GM23338 (cell line): ENCODE data around the gene ADAMTS19. TPM values are rescaled to one million over a fixed set of nuclear protein-coding genes. Genes with fewer than 3 reads are reported as not detected.
A peak's percentile ranks its signal among the peaks of the same experiment; 100 is the strongest.
"Not testable (repeated sequence)": the region's sequence is repeated elsewhere in the genome, so short reads cannot be mapped to it uniquely, and the experiment has no call there.

Source experiments
- ATAC-seq: fragments of 200-7000 bp; cut with Tn5 transposase; 3 replicates; pipeline ENCODE4 v1.9.1; 2020
- DNase-seq: peaks from one replicate; pipeline ENCODE4 v3.0.0-alpha.2; 2015; ENCODE audit warnings: low spot score
- H2AFZ ChIP-seq: fragments of 200-600 bp; sonication (generic); 2 replicates; pipeline ENCODE4 v1.8.0; 2016; ENCODE audit warnings: antibody characterized with exemption, mild to moderate bottlenecking, moderate library complexity
- H3F3A ChIP-seq: fragments of 200-600 bp; sonication (generic); replicated peaks from 2 replicates; pipeline ENCODE4 v1.8.0; 2017; ENCODE audit warnings: antibody characterized with exemption, mixed run types, low read depth
- H3K27ac ChIP-seq: fragments of 200-600 bp; sonication (generic); 2 replicates; pipeline ENCODE4 v1.6.1; 2016; ENCODE audit warnings: low read depth
- H3K27me3 ChIP-seq: fragments of 200-600 bp; sonication (generic); 2 replicates; pipeline ENCODE4 v1.8.0; 2016; ENCODE audit warnings: mild to moderate bottlenecking, mixed run types, moderate library complexity; ENCODE audit not compliant: insufficient read depth
- H3K36me3 ChIP-seq: fragments of 200-600 bp; sonication (generic); 2 replicates; pipeline ENCODE4 v1.8.0; 2016; ENCODE audit warnings: mild to moderate bottlenecking; ENCODE audit not compliant: insufficient read depth
- H3K4me1 ChIP-seq: fragments of 200-600 bp; sonication (generic); 2 replicates; pipeline ENCODE4 v1.8.0; 2016; ENCODE audit warnings: mild to moderate bottlenecking, moderate library complexity; ENCODE audit not compliant: insufficient read depth
- H3K4me2 ChIP-seq: fragments of 200-600 bp; sonication (generic); 2 replicates; pipeline ENCODE4 v1.7.1; 2017; ENCODE audit warnings: mixed run types
- H3K4me3 ChIP-seq: fragments of 200-600 bp; sonication (generic); 2 replicates; pipeline ENCODE4 v1.6.1; 2016; ENCODE audit warnings: mixed run types
- H3K79me2 ChIP-seq: fragments of 200-600 bp; sonication (generic); replicated peaks from 2 replicates; pipeline ENCODE4 v1.8.0; 2017; ENCODE audit warnings: mild to moderate bottlenecking; ENCODE audit not compliant: insufficient read depth
- H3K9me2 ChIP-seq: fragments of 200-600 bp; sonication (generic); 2 replicates; pipeline ENCODE4 v1.8.0; 2017; ENCODE audit not compliant: insufficient read depth
- H4K20me1 ChIP-seq: fragments of 200-600 bp; sonication (generic); replicated peaks from 2 replicates; pipeline ENCODE4 v1.8.0; 2017; ENCODE audit warnings: mild to moderate bottlenecking; ENCODE audit not compliant: insufficient read depth
- H3K27ac Mint-ChIP-seq: 2 replicates; pipeline ENCODE4 v1.8.0; 2020; ENCODE audit warnings: inconsistent platforms, mild to moderate bottlenecking, moderate library complexity, mixed read lengths
- H3K27me3 Mint-ChIP-seq: 3 replicates; pipeline ENCODE4 v1.8.0; 2022; ENCODE audit warnings: low read depth, mild to moderate bottlenecking, moderate library complexity, mixed read lengths, inconsistent platforms; ENCODE audit not compliant: insufficient read depth, poor library complexity
- H3K36me3 Mint-ChIP-seq: 3 replicates; pipeline ENCODE4 v1.8.0; 2021; ENCODE audit warnings: low read depth, mild to moderate bottlenecking, inconsistent platforms, moderate library complexity, mixed read lengths
- H3K4me1 Mint-ChIP-seq: 3 replicates; pipeline ENCODE4 v1.8.0; 2020; ENCODE audit warnings: mild to moderate bottlenecking, inconsistent platforms, mixed read lengths
- H3K4me3 Mint-ChIP-seq: 3 replicates; pipeline ENCODE4 v1.8.0; 2021; ENCODE audit warnings: moderate library complexity, mild to moderate bottlenecking, inconsistent platforms, mixed read lengths
- H3K9me3 Mint-ChIP-seq: 3 replicates; pipeline ENCODE4 v1.8.0; 2020; ENCODE audit warnings: moderate library complexity, mild to moderate bottlenecking, inconsistent platforms, mixed read lengths
- CREB1 ChIP-seq: fragments of 250-450 bp; sonication (Bioruptor Pico); IDR thresholded peaks from 2 replicates; pipeline ENCODE4 v1.5.0; 2020; ENCODE audit warnings: low read depth, mild to moderate bottlenecking, moderate library complexity
- ETS1 ChIP-seq: IDR thresholded peaks from 2 replicates; pipeline ENCODE4 v1.6.1; 2016; ENCODE audit warnings: antibody characterized with exemption
- EZH2 ChIP-seq: fragments of 200-600 bp; sonication (generic); IDR thresholded peaks from one replicate; pipeline ENCODE4 v1.8.0; 2017; ENCODE audit warnings: antibody characterized with exemption, mild to moderate bottlenecking, low read depth; ENCODE audit not compliant: unreplicated experiment
- EZH2phosphoT487 ChIP-seq: fragments of 200-600 bp; sonication (generic); IDR thresholded peaks from one replicate; pipeline ENCODE4 v1.8.1; 2018; ENCODE audit warnings: antibody characterized with exemption; ENCODE audit not compliant: unreplicated experiment
- NANOG ChIP-seq: IDR thresholded peaks from 2 replicates; pipeline ENCODE4 v1.6.1; 2016; ENCODE audit warnings: antibody characterized with exemption, borderline replicate concordance
- POLR2AphosphoS5 ChIP-seq: IDR thresholded peaks from 2 replicates; pipeline ENCODE4 v1.6.1; 2016; ENCODE audit warnings: antibody characterized with exemption, low read depth
- STAT1 ChIP-seq: IDR thresholded peaks from one replicate; pipeline ENCODE4 v1.6.1; 2016; ENCODE audit warnings: antibody characterized with exemption; ENCODE audit not compliant: unreplicated experiment
- polyA plus RNA-seq: library from polyadenylated mRNA; unstranded; fragments of >200 nt; fragmentation: Nextera tagmentation; extraction: Ambion mirVana; gene quantifications from 2 replicates; pipeline ENCODE4 v1.2.1, GENCODE V29; 2016
- total RNA-seq: library from RNA; depleted of rRNA; stranded (reverse); fragments of >200 nt; shearing (Covaris generic); gene quantifications from 2 replicates; pipeline ENCODE4 v1.2.3, GENCODE V29; 2014
- TF ChIP-seq, protein P1 (sequence below): fragments of 250-450 bp; sonication (Bioruptor Pico); IDR thresholded peaks from 2 replicates; pipeline ENCODE4 v1.5.0; 2020; ENCODE audit warnings: mild to moderate bottlenecking, moderate library complexity
- TF ChIP-seq, protein P2 (sequence below): IDR thresholded peaks from one replicate; pipeline ENCODE4 v1.6.1; 2018; ENCODE audit warnings: antibody characterized with exemption; ENCODE audit not compliant: unreplicated experiment

Gene ADAMTS19
- total and polyA plus RNA-seq, 2 experiments from 2014 or later, result 6.0 to 27.4 TPM

DNA sequence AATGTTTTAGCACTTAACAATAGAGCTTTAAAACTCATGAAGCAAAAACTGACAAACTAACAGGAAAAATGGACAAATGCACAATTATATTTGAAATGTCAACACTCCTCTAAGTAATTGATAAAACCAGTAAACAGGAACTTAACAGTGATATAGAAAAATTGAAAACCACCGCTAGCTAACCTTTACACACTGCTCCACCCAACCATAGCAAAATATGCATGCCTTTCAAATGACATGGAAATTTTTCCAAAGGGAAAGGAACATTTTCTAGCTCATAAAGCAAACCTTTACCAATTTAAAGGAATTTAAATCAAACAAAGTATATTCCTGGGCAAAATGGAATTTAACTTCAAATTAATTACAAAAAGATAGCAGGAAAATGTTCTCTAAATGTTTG lies 109.2 kb downstream of the ADAMTS19 start (continued):
- TF ChIP-seq, protein P1, sequence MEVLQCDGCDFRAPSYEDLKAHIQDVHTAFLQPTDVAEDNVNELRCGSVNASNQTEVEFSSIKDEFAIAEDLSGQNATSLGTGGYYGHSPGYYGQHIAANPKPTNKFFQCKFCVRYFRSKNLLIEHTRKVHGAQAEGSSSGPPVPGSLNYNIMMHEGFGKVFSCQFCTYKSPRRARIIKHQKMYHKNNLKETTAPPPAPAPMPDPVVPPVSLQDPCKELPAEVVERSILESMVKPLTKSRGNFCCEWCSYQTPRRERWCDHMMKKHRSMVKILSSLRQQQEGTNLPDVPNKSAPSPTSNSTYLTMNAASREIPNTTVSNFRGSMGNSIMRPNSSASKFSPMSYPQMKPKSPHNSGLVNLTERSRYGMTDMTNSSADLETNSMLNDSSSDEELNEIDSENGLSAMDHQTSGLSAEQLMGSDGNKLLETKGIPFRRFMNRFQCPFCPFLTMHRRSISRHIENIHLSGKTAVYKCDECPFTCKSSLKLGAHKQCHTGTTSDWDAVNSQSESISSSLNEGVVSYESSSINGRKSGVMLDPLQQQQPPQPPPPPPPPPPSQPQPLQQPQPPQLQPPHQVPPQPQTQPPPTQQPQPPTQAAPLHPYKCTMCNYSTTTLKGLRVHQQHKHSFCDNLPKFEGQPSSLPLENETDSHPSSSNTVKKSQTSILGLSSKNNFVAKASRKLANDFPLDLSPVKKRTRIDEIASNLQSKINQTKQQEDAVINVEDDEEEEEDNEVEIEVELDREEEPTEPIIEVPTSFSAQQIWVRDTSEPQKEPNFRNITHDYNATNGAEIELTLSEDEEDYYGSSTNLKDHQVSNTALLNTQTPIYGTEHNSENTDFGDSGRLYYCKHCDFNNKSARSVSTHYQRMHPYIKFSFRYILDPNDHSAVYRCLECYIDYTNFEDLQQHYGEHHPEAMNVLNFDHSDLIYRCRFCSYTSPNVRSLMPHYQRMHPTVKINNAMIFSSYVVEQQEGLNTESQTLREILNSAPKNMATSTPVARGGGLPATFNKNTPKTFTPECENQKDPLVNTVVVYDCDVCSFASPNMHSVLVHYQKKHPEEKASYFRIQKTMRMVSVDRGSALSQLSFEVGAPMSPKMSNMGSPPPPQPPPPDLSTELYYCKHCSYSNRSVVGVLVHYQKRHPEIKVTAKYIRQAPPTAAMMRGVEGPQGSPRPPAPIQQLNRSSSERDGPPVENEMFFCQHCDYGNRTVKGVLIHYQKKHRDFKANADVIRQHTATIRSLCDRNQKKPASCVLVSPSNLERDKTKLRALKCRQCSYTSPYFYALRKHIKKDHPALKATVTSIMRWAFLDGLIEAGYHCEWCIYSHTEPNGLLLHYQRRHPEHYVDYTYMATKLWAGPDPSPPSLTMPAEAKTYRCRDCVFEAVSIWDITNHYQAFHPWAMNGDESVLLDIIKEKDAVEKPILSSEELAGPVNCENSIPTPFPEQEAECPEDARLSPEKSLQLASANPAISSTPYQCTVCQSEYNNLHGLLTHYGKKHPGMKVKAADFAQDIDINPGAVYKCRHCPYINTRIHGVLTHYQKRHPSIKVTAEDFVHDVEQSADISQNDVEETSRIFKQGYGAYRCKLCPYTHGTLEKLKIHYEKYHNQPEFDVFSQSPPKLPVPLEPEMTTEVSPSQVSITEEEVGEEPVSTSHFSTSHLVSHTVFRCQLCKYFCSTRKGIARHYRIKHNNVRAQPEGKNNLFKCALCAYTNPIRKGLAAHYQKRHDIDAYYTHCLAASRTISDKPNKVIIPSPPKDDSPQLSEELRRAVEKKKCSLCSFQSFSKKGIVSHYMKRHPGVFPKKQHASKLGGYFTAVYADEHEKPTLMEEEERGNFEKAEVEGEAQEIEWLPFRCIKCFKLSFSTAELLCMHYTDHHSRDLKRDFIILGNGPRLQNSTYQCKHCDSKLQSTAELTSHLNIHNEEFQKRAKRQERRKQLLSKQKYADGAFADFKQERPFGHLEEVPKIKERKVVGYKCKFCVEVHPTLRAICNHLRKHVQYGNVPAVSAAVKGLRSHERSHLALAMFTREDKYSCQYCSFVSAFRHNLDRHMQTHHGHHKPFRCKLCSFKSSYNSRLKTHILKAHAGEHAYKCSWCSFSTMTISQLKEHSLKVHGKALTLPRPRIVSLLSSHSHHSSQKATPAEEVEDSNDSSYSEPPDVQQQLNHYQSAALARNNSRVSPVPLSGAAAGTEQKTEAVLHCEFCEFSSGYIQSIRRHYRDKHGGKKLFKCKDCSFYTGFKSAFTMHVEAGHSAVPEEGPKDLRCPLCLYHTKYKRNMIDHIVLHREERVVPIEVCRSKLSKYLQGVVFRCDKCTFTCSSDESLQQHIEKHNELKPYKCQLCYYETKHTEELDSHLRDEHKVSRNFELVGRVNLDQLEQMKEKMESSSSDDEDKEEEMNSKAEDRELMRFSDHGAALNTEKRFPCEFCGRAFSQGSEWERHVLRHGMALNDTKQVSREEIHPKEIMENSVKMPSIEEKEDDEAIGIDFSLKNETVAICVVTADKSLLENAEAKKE (CRISPR knock-in tag), result no peak
- TF ChIP-seq EZH2 (no peak), CREB1 (CRISPR knock-in tag) (no peak)
- TF ChIP-seq, protein P2, sequence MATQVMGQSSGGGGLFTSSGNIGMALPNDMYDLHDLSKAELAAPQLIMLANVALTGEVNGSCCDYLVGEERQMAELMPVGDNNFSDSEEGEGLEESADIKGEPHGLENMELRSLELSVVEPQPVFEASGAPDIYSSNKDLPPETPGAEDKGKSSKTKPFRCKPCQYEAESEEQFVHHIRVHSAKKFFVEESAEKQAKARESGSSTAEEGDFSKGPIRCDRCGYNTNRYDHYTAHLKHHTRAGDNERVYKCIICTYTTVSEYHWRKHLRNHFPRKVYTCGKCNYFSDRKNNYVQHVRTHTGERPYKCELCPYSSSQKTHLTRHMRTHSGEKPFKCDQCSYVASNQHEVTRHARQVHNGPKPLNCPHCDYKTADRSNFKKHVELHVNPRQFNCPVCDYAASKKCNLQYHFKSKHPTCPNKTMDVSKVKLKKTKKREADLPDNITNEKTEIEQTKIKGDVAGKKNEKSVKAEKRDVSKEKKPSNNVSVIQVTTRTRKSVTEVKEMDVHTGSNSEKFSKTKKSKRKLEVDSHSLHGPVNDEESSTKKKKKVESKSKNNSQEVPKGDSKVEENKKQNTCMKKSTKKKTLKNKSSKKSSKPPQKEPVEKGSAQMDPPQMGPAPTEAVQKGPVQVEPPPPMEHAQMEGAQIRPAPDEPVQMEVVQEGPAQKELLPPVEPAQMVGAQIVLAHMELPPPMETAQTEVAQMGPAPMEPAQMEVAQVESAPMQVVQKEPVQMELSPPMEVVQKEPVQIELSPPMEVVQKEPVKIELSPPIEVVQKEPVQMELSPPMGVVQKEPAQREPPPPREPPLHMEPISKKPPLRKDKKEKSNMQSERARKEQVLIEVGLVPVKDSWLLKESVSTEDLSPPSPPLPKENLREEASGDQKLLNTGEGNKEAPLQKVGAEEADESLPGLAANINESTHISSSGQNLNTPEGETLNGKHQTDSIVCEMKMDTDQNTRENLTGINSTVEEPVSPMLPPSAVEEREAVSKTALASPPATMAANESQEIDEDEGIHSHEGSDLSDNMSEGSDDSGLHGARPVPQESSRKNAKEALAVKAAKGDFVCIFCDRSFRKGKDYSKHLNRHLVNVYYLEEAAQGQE, result no peak

- ATAC-seq, result no peak
- no peak for DNase-seq
- no peak overlapping the region for H3K4me3 Mint-ChIP-seq
Measured at GRCh38 chr5:129572060-129572459, 112.0 kb downstream of the ADAMTS19 start.

GRCh38 chr5:129584496-129584895 lies 124.4 kb downstream of the ADAMTS19 start:
- not testable (repeated sequence) for H3F3A ChIP-seq, H3K4me1 ChIP-seq, H3K9me3 Mint-ChIP-seq, H3K9me2 ChIP-seq, H3K4me3 ChIP-seq, H2AFZ ChIP-seq, H3K27me3 ChIP-seq, H3K27ac Mint-ChIP-seq, H3K4me1 Mint-ChIP-seq, H3K27me3 Mint-ChIP-seq, H3K79me2 ChIP-seq, H3K36me3 ChIP-seq, H3K4me2 ChIP-seq, H3K27ac ChIP-seq, H4K20me1 ChIP-seq, H3K4me3 Mint-ChIP-seq
- ATAC-seq, result peak; percentile 55
- DNase-seq, result peak; percentile 9
- H3K36me3 Mint-ChIP-seq, result peaks cover 33% of the 10 kb centered on the region; the same call in 2 of the 3 replicates

More at GRCh38 chr5:129572060-129572459, 112.0 kb downstream of the ADAMTS19 start:
- Mint-ChIP-seq H3K27ac (no peak overlapping the region), H3K9me3 (no peaks in the 10 kb centered on the region), H3K4me1 (no peaks in the 10 kb centered on the region), H3K27me3 (no peaks in the 10 kb centered on the region), H3K36me3 (peaks cover 5% of the 10 kb centered on the region; the same call in 2 of the 3 replicates)
- no peaks in the 10 kb centered on the region for H3K79me2 ChIP-seq
- no peaks in the 10 kb centered on the region for H3K9me2 ChIP-seq
- H3K4me1 ChIP-seq, result no peaks in the 10 kb centered on the region
- H2AFZ ChIP-seq, result no peak overlapping the region
- no peak overlapping the region for H3K4me2 ChIP-seq
- no peak overlapping the region for H3K27ac ChIP-seq
- no peaks in the 10 kb centered on the region for H3K27me3 ChIP-seq
- TF ChIP-seq NANOG (no peak), STAT1 (no peak), EZH2phosphoT487 (no peak), EZH2 (no peak), ETS1 (no peak), POLR2AphosphoS5 (no peak)
- H4K20me1 ChIP-seq, result no peaks in the 10 kb centered on the region
- no peaks in the 10 kb centered on the region for H3K36me3 ChIP-seq
- no peak overlapping the region for H3K4me3 ChIP-seq
- no peaks in the 10 kb centered on the region for H3F3A ChIP-seq
